GM13977 (cell line): ENCODE data around the gene ADAMTS13.

ENCODE experiments used
- DNase-seq: peaks from one replicate; pipeline ENCODE4 v3.0.0; 2012; ENCODE audit warnings: low spot score
- CTCF ChIP-seq: IDR thresholded peaks from 2 replicates; pipeline ENCODE4 v1.5.1; 2012; ENCODE audit warnings: mild to moderate bottlenecking, control low read depth; ENCODE audit not compliant: insufficient read depth; ENCODE audit errors: extremely low read depth, missing control alignments
- in situ Hi-C: fragments of 300-500 bp; cut with MboI; formaldehyde crosslinking; loops from one replicate; pipeline ENCODE4 v1.12.0; 2022; ENCODE audit warnings: low sequenced_read_pairs, low pct_unique_long_range_greater_than_20kb, mixed read lengths, inconsistent platforms; ENCODE audit not compliant: unreplicated experiment

The ADAMTS13 gene

GRCh38 chr9:133495327-133496293 is 73.4 kb downstream of the ADAMTS13 start:
- no peak for DNase-seq
- in situ Hi-C loops, result no loop called here
- TF ChIP-seq CTCF, result no peak

GRCh38 chr9:133496861-133497842 is 75.0 kb downstream of the ADAMTS13 start:
- no peak for TF ChIP-seq CTCF
- in situ Hi-C loops, result no loop called here
- no peak for DNase-seq

- no peak for TF ChIP-seq CTCF
- in situ Hi-C loops, result no loop called here
- DNase-seq, result no peak
Observed at GRCh38 chr9:133499132-133499891, 77.1 kb downstream of the ADAMTS13 start.

- in situ Hi-C loops, result no loop called here
Observed at GRCh38 chr9:133499892-133500270, 77.7 kb downstream of the ADAMTS13 start.

GRCh38 chr9:133502112-133502511 is 79.9 kb downstream of the ADAMTS13 start:
- in situ Hi-C loops, result no loop called here
- no peak for TF ChIP-seq CTCF
- no peak for DNase-seq

More at GRCh38 chr9:133499892-133500270, 77.7 kb downstream of the ADAMTS13 start:
- DNase-seq, result no peak
- no peak for TF ChIP-seq CTCF
